Ishikawa (cell line): ENCODE data around the gene RPEL1.

Source experiments
- CREB1 ChIP-seq: IDR thresholded peaks from 2 replicates; pipeline ENCODE4 v1.6.1; 2012; ENCODE audit warnings: low read depth
- EGR1 ChIP-seq: IDR thresholded peaks from 2 replicates; pipeline ENCODE4 v1.6.1; 2012
- EP300 ChIP-seq: IDR thresholded peaks from 2 replicates; pipeline ENCODE4 v1.6.1; 2012; ENCODE audit warnings: borderline replicate concordance
- FOXM1 ChIP-seq: IDR thresholded peaks from 2 replicates; pipeline ENCODE4 v1.6.1; 2012; ENCODE audit warnings: low read depth, borderline replicate concordance
- MAX ChIP-seq: IDR thresholded peaks from 2 replicates; pipeline ENCODE4 v1.6.1; 2012
- NFIC ChIP-seq: IDR thresholded peaks from 2 replicates; pipeline ENCODE4 v1.6.1; 2012
- RAD21 ChIP-seq: IDR thresholded peaks from 2 replicates; pipeline ENCODE4 v1.6.1; 2012; ENCODE audit warnings: low read depth
- REST ChIP-seq: IDR thresholded peaks from 2 replicates; pipeline ENCODE4 v1.6.1; 2012; ENCODE audit warnings: low read depth, mild to moderate bottlenecking
- TAF1 ChIP-seq: IDR thresholded peaks from 2 replicates; pipeline ENCODE4 v1.6.1; 2012; ENCODE audit warnings: low read depth, mild to moderate bottlenecking
- TCF12 ChIP-seq: IDR thresholded peaks from 2 replicates; pipeline ENCODE4 v1.6.1; 2012; ENCODE audit warnings: low read depth
- TEAD4 ChIP-seq: IDR thresholded peaks from 2 replicates; pipeline ENCODE4 v1.6.1; 2012
- YY1 ChIP-seq: IDR thresholded peaks from 2 replicates; pipeline ENCODE4 v1.6.1; 2012; ENCODE audit warnings: low read depth
- TF ChIP-seq, protein P1 (sequence below): IDR thresholded peaks from 2 replicates; pipeline ENCODE4 v1.6.1; 2012

DNA sequence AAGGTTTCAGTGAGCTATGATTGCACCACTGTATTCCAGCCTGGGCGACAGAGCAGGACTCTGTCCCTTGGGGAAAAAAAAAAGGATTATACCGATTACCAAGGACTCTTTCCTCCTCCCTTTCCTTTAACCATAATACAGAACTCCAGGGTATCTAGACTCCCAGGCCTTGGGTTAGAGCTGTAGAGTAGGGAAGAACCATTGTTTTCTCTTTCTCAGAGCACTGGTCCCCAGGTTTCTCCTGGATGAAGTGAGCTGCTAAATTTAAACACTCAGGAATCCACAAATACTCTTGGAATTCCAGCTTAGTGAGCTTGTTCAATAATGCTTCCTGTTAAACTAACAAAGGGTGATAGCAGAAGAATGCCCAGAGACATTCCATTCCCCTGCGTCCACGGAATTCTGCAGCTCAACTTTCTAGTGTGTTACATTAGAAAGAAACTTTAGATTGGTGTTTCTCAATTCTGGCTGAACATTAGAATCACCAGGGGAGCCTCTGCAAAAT, 14.6 kb upstream of the RPEL1 start:
- peak; percentile 95 for TF ChIP-seq EP300
- TF ChIP-seq TCF12, result peak; percentile 91
- no peak; the same call in 1 of the 2 replicates for TF ChIP-seq TAF1
- TF ChIP-seq EGR1, result no peak
- TF ChIP-seq MAX, result no peak
- TF ChIP-seq REST, result no peak
- TF ChIP-seq, protein P1, sequence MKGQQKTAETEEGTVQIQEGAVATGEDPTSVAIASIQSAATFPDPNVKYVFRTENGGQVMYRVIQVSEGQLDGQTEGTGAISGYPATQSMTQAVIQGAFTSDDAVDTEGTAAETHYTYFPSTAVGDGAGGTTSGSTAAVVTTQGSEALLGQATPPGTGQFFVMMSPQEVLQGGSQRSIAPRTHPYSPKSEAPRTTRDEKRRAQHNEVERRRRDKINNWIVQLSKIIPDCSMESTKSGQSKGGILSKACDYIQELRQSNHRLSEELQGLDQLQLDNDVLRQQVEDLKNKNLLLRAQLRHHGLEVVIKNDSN, result no peak
- no peak for TF ChIP-seq YY1
- peak; percentile 87 for TF ChIP-seq FOXM1
- peak; percentile 99 for TF ChIP-seq TEAD4
- TF ChIP-seq NFIC, result peak; percentile 78
- TF ChIP-seq RAD21, result peak; percentile 33
- no peak for TF ChIP-seq CREB1
